ENCODE data around the gene SPINK14.

DNA sequence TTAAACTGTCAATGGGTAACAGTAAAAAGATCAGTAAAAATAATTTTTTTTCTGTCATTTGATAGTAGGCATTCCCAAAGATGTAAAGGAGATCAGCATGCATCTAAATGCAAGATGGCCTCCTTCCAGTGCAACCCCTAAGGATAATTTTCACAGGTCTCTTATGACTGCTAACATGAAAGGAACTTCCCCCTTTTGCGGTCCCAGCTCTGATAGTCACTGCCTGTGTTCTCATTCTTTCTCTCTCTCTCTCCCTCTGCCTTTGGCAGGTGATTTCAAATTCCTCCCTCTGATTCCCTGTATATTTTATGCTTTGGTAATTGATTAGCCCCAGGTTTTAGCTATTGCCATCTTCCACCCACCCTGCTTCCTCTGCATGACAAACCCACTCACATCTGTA, 8.9 kb downstream of the SPINK14 start:
- no peak for TF ChIP-seq CTCF (IDR thresholded peaks at IDR 0.05; ENCODE audit: low read length)
- no peak for TF ChIP-seq EZH2 (IDR thresholded peaks at IDR 0.05; ENCODE audit: borderline replicate concordance, low read length)
